Mucosa of gallbladder (tissue), 1 donor: Measurements from ENCODE around the gene IGF1R. TPM values are rescaled to one million over a fixed set of nuclear protein-coding genes. Genes with fewer than 3 reads are reported as not detected.
"Not testable (repeated sequence)": the region's sequence is repeated elsewhere in the genome, so short reads cannot be mapped to it uniquely, and the experiment has no call there.

Source experiments
- DNase-seq: peaks from one replicate; pipeline ENCODE4 v3.0.0-alpha.2; 2020; ENCODE audit warnings: low spot score
- total RNA-seq: library from RNA; stranded (reverse); gene quantifications from one replicate; pipeline ENCODE4 v1.2.1, GENCODE V29; 2021
- donor health status: DM: no; HTN: no; CAD: no.

The IGF1R gene
- 46.9 TPM for total RNA-seq

DNA sequence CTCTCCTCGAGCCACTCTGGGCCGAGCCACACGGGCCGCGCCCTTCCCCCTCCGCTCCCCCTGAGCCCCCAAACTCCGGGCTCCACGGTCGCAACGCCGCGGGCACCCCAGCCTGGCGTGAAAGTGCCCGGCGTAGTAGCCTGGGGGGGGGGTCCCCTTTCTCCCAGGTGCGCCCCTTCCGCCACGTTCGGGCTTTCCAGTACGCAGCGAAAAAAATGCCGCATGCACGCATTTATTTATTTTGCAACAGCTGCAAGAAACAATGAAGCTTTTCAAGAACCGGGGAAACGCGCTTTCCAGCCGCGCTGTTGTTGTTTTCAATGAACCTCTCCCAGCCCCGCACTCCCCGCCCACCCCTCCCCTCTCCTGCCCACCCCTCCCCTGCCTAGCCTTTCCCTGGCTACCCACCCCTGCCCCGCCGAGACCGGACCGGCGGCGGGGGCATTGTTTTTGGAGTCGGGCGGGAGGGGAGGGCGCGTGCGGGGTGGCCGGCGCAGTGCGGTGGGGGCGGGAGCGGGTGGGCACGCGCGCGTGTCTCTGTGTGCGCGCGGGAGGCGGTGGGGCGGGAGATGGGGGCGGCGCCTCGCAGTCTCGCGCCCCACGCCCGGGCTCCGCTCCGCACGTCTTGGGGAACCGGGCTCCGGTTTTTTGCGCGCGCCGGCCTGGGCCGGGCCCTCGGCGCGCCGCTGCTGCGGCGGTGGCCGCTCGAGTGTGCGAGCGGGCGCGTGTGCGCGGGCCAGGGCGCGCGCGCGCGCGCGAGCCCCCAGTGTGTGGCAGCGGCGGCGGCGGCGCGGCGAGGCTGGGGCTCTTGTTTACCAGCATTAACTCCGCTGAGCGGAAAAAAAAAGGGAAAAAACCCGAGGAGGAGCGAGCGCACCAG is at the start of gene IGF1R:
IGF1R (plus strand) TSS at position 766 of the 880 bp plus-strand sequence. CDS start 1,043 bp downstream, outside the sequence.
- DNase-seq = peak; percentile 88

- DNase-seq = peak; percentile 41
Observed at GRCh38 chr15:98599909-98600691, 48.2 kb upstream of the IGF1R start.

DNA sequence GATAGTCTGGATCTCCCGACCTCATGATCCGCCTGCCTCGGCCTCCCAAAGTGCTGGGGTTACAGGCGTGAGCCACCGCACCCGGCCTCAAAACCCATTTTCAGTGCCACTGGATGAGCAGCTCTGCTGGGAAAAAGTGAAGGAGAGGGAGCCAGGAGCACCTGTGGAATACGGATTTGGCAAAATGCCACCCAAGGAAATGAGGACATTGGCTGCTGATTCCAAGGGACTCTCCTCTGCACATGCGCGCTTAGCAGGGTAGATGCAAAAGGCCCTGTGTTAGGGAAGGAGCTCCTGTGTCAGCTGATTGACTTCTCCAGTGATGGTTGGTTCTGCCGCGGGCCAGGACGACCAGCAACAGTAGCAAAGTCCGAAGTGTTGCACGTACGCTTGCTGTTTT is 43.4 kb upstream of the IGF1R start:
- no peak for DNase-seq

DNA sequence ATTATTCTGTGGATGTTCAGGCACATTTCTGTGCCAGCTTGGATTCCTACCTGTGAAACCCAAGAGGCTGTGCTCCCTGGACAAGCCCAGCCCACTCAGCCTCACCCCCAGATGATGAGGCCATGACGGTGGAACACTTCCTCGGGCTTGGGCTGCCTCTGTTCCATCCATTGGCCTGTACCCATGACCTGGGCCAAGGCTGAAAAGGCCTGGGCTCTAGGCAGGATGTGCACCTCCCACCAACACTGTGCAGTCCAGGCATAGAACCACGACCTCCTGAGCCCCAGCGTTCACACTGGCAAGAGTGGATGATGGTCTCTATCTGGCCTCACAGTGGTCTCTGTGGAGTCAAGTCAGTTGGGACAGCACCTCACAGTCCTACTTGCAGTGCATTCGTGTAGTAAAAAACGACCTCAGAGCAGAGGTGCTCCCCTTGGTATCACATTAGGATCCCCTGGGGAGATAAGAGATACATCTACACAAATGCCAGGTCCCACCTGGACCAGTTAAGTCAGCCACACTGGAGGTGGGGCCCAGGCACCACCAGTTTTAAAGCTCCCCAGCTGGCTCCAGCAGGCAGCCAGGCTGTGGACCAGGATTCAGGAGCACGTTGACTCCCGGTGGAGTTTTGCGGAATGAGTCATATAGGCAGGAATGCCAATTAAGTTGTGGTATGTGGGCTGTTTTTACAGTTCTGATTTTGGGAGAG is 39.0 kb upstream of the IGF1R start:
- no peak for DNase-seq

DNA sequence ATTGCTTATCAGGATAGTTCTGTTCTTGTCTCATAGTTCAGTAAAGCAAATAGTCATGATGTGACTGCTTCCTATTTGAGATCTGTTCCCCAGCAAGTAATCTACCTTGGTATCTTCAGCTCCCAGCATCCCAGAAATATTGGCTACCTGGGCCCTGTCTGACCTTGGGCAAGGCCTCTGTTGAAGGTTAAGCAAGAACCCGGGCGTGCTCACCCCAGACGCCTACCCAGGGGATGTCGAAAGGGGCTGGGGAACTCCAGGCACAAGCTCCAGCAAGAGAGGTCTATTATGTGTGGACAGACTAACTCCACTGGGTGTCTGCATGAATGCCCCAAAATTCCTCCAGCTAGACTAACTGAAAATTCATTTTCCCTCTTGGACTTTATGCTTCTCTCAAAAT is 37.3 kb upstream of the IGF1R start:
- no peak for DNase-seq

DNA sequence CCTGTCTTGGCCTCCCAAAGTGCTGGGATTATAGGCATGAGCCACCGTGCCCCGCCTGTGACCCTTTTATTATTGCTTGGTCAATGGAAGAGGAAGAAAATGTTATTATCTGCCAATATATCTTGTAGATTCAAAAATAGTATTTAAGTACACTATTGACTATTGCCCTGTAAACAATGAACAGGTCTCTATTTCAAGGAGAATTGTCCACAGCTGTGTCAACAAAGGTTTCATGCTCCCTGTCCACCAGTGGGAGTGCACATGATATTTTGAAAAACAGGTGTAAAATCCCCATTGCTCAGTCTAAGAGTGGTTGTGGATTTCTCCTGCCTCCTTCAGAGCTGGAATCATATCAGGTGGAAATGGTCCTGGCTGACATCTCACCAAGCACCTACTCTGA is 36.5 kb upstream of the IGF1R start:
- DNase-seq = no peak

GRCh38 chr15:98612490-98613110 is 35.7 kb upstream of the IGF1R start:
- no peak for DNase-seq

DNA sequence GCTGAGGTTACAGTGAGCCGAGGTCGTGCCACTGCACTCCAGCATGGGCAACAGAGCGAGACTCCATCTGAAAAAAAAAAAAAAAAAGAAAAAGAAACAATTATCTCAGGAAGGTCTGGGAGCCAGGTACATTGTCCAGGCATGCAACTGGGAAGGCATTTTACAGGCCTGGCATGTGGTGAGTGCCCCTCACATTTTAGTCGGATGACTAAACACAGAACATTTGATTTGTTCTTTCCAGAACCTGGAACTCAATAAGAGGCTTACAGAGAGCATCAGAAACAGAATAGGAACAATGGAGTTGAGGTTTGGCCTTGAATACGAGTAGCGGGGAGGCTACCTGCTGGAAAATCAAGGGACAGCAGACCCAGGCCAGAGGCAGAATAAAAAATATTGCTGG is 33.7 kb upstream of the IGF1R start:
- DNase-seq = no peak

DNA sequence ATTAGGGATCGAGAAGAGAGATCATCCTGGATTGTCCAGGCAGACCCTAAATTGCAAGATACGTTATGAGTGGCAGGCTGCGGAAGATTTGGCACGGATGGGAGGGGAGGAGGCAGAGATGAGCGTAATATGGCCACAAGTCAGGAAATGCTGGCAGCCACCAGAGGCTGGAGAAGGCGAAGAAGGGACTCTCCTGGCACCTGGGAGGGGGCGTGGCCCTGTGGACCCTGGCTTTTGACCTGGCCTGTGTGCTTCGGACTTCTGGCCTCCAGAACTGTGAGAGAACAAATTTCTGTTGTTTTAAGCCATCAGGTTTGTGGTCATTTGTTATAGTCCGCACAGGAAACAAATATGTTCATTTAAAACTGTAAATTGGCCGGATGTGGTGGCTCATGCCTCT is 31.9 kb upstream of the IGF1R start:
- no peak for DNase-seq

GRCh38 chr15:98617328-98617980 is 30.9 kb upstream of the IGF1R start:
- no peak for DNase-seq

GRCh38 chr15:98618576-98618975 is 29.8 kb upstream of the IGF1R start:
- DNase-seq = not testable (repeated sequence)

DNA sequence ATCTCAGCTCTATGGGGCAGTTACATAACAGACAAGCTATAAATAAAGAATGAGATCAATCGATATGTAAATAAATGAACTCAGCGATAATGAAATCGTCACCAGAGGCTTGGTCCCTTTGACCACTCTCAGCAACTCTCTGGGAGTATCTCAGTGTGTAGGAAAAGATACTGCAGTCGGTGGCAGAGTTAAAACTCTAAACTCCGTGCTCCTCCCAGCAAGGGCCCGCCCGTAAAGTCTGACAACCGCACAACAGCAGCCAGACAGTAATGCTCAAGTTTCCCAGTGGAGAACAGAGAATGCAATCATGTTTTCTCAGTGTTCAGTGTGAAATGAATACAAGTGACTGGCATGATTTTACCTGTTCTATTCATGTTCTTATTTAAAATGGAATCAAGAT is 28.3 kb upstream of the IGF1R start:
- no peak for DNase-seq

DNA sequence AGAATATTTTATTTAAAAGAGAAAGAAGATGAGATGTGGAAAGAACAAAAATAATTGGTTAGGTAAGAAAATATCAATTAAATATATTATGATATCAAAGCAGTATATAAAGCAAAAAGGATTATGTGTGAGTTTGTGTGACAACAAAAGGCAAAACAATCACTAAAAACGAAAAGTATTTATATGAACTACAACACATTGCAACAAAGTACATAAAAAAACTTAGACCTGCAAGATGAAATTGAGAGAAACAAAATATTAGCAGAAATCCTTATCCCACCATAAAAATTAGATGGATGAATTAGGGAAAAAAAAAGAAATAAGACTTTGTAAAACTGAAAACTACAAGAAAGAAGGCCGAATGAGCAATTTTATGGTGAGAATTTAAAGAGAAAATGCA is 27.3 kb upstream of the IGF1R start:
- DNase-seq = no peak

DNA sequence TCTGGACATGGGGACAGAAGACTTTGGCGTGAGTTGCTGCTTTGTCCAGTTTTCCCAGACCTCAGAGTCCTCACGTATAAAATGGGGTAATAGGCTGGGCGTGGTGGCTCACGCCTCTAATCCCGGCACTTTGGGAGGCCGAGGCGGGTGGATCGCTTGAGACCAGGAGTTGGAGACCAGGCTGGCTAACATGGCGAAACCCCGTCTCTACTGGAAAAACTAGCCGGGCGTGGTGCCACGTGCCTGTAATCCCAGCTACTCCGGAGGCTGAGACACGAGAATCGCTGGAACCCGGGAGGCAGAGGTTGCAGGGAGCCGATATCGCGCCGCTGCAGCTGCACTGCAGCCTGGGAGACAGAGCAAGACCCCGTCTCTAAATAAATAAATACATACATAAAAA is 22.7 kb upstream of the IGF1R start:
- DNase-seq = no peak

DNA sequence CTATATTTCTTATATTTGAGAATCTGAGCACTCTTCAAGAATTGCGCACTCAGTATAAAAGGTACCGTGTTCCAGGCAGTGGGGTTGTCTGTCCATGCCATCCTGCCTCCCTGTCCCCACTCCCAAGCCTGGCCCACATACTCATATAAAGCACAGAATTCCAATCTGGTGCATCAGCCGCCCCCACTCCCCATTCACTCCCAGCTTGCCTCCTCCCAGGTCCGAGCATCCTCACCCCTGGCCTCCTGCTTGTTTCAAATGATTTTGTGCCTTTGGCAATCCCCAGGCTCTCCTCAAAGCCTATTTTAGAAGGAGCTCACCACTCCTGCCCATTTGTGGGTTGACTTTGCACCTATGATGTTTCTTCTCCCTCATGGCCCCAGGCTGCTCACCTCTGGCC is 22.2 kb upstream of the IGF1R start:
- DNase-seq = no peak

DNA sequence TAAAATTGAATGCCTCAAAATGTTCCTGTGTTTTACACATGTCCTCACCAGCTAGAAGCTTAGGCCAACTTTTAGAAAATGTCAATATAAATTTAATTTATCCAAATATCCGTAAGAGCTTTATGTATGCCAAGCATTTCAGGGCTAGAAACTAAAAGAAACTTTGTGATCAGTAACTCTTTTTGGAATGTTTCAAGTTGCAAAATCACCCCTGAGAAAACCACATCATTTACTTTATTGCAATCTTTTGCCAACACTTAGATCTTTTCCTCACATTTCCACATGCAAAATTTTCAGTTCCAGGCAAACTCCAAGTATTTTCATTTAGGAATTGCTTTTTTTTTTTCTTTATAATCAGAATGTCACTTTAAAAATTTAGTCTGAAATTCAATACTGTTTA is 20.1 kb upstream of the IGF1R start:
- DNase-seq = no peak

DNA sequence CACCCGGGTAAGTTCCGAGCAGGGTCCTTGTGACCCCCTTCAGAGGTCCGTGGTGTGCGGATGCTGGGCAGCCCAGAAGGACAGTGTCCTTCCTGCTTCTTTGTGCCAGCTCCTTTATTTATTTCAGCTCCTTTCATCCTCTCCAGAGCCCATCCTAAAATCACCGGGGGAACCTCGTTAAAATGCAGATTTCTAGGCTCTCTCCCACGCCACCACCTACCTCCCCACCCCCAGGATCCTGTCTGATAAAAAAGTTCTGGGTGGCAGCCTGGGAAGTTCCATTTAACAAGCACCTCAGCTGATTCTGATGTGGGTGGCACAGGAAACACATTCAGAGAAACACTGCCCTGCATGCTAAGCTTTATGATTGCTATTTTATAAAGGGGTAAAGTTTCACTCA is 12.5 kb upstream of the IGF1R start:
- DNase-seq = no peak

DNA sequence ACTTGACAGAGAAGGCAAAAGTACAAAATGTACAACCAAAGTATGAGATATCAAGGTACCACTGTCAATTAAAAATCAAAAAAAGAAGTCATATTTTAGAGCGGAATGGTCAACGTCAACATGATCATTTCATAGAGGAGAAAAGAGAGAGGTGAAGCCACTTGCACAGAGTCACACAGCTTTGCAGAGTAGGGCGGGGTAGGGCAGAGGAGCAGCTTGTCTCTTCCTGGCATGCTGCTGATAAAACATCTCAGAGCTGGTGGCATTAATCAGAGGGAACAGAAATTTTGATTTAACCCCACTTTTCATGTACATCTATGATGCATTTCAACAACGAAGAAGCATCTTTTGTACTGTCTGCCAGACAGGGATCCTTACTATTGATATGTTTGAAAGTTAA is 5.2 kb upstream of the IGF1R start:
- DNase-seq = no peak

DNA sequence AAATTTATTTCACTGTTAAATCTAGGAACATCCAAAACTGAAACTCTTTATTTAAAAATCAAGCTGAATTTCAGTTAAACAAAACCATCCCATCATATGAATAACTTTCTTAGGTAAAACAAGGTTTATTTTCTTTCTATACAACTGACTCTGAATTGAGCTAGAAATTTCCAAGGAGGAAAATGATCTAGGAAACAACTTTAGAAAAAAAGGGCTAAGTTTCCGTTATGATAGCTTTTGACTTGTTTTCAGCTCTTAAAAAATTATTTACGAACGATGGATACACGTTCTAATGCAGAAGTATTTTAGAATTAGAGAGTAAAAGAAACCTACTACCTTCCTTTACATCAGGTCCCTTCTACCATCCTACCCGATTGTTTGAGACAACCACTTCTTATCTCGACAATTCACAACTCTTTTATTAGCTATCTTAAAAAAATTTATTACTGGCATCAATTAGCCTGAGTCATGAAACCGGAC is 1.8 kb upstream of the IGF1R start:
- DNase-seq = no peak

DNA sequence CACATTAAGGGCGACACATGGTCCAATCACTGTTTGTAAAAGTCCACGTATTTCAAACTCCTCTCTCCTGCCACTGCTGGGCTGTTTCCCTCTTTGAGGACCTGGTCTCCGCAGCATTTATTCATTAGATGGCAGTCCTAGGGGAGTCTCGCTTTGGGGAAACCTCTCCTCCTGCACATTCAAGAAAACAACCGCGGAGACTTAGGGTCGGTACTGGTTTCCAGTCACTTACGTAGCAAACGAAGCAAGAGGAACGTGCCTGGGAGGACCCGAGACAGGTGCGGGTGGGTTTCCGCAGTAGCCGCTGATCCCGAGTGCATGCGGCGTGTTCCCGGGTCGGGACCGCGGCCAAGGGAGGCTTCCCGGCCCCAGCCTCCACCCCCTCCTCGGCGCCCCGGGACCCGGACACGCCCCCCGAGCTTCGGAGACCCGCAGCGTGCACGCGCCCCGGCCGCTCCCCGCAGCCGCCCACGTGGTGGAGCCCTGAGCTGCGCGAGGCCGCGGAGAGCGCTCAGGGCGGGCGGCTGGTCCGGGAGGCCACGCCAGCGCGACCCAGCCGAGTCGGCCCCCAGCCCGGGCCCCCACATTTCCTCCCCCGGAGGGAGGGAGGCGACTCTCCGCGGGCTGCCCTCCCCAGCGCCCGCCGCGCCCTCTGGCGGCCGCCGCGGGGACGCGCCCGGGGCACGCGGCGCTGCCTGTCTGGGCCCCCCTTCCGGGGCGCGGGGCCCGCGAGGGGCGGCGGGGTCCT is 1.1 kb upstream of the IGF1R start:
- no peak for DNase-seq
